WTC11 (cell line): Measurements from ENCODE around the gene DTL. TPM values are rescaled to one million over a fixed set of nuclear protein-coding genes. Genes with fewer than 3 reads are reported as not detected.

Experiments
- ATAC-seq: fragments of 200-7000 bp; cut with Tn5 transposase; 2 replicates; pipeline ENCODE4 v1.10.0; 2021; ENCODE audit warnings: mild to moderate bottlenecking, moderate library complexity
- CTCF ChIA-PET: fragments of 300-600 bp; sonication (Branson Sonifier 250); formaldehyde crosslinking; loops from one replicate; lab custom pipeline; 2021; ENCODE audit warnings: antibody characterized with exemption; lab: Charles Lee
- POLR2A ChIA-PET: fragments of 350-600 bp; sonication (Branson Sonifier 250); formaldehyde crosslinking; loops from one replicate; lab custom pipeline; 2021; ENCODE audit warnings: antibody characterized with exemption; lab: Charles Lee
- DNase-seq: peaks from one replicate; pipeline ENCODE4 v3.0.0; 2021; ENCODE audit warnings: low spot score
- H3K27ac Mint-ChIP-seq: 2 replicates; pipeline ENCODE4 v1.8.0; 2021; ENCODE audit warnings: mixed read lengths
- H3K27me3 Mint-ChIP-seq: 2 replicates; pipeline ENCODE4 v1.8.0; 2021; ENCODE audit warnings: low read depth, mild to moderate bottlenecking, moderate library complexity, mixed read lengths
- H3K36me3 Mint-ChIP-seq: 2 replicates; pipeline ENCODE4 v1.8.0; 2021; ENCODE audit warnings: mixed read lengths
- H3K4me1 Mint-ChIP-seq: 2 replicates; pipeline ENCODE4 v1.8.0; 2022; ENCODE audit warnings: mixed read lengths
- H3K4me3 Mint-ChIP-seq: 2 replicates; pipeline ENCODE4 v1.8.0; 2021; ENCODE audit warnings: mild to moderate bottlenecking, moderate library complexity, mixed read lengths
- H3K9me3 Mint-ChIP-seq: 2 replicates; pipeline ENCODE4 v1.8.0; 2021; ENCODE audit warnings: mixed read lengths
- CREB1 ChIP-seq: sonication (generic); formaldehyde crosslinking; IDR thresholded peaks from 2 replicates; pipeline ENCODE4 v1.8.0; 2023; ENCODE audit warnings: mild to moderate bottlenecking, missing genetic modification reagents
- CTCF ChIP-seq: fragments of 200-600 bp; IDR thresholded peaks from 2 replicates; pipeline ENCODE4 v1.8.0; 2022; ENCODE audit warnings: antibody characterized with exemption
- EMX1 ChIP-seq: fragments of 250-450 bp; sonication (Bioruptor Pico); IDR thresholded peaks from 2 replicates; pipeline ENCODE4 v1.8.0; 2021; ENCODE audit warnings: mild to moderate bottlenecking
- ETV6 ChIP-seq: sonication (generic); formaldehyde crosslinking; IDR thresholded peaks from 2 replicates; pipeline ENCODE4 v1.8.1; 2022; ENCODE audit warnings: mild to moderate bottlenecking, missing genetic modification reagents
- FOXP1 ChIP-seq: sonication (generic); formaldehyde crosslinking; IDR thresholded peaks from 2 replicates; pipeline ENCODE4 v1.8.0; 2022; ENCODE audit warnings: missing genetic modification reagents, mild to moderate bottlenecking, moderate library complexity, borderline replicate concordance
- IRF1 ChIP-seq: sonication (generic); formaldehyde crosslinking; IDR thresholded peaks from 2 replicates; pipeline ENCODE4 v1.8.0; 2023; ENCODE audit warnings: missing genetic modification reagents
- JAZF1 ChIP-seq: fragments of 250-450 bp; sonication (Bioruptor Pico); IDR thresholded peaks from 2 replicates; pipeline ENCODE4 v1.9.0; 2021; ENCODE audit warnings: moderate library complexity, mild to moderate bottlenecking, inconsistent platforms
- MAX ChIP-seq: sonication (generic); formaldehyde crosslinking; IDR thresholded peaks from 2 replicates; pipeline ENCODE4 v1.8.0; 2022; ENCODE audit warnings: mild to moderate bottlenecking, missing genetic modification reagents
- NR1H2 ChIP-seq: sonication (generic); formaldehyde crosslinking; IDR thresholded peaks from 2 replicates; pipeline ENCODE4 v1.9.0; 2021; ENCODE audit warnings: mild to moderate bottlenecking, moderate library complexity, missing genetic modification reagents
- NR2C2 ChIP-seq: sonication (generic); formaldehyde crosslinking; IDR thresholded peaks from 2 replicates; pipeline ENCODE4 v1.8.0; 2022; ENCODE audit warnings: mild to moderate bottlenecking, missing genetic modification reagents
- PRRX2 ChIP-seq: fragments of 250-450 bp; sonication (Bioruptor Pico); IDR thresholded peaks from 2 replicates; pipeline ENCODE4 v1.8.0; 2021; ENCODE audit warnings: mild to moderate bottlenecking
- SMAD3 ChIP-seq: sonication (generic); formaldehyde crosslinking; IDR thresholded peaks from 2 replicates; pipeline ENCODE4 v1.8.0; 2022; ENCODE audit warnings: missing genetic modification reagents, mild to moderate bottlenecking, borderline replicate concordance
- TCF7 ChIP-seq: sonication (generic); formaldehyde crosslinking; IDR thresholded peaks from 2 replicates; pipeline ENCODE4 v1.8.0; 2022; ENCODE audit warnings: mild to moderate bottlenecking, low read depth, missing genetic modification reagents, moderate library complexity
- TEAD1 ChIP-seq: sonication (generic); formaldehyde crosslinking; IDR thresholded peaks from 2 replicates; pipeline ENCODE4 v1.8.0; 2022; ENCODE audit warnings: mild to moderate bottlenecking, missing genetic modification reagents
- ZNF232 ChIP-seq: sonication (generic); formaldehyde crosslinking; IDR thresholded peaks from 2 replicates; pipeline ENCODE4 v1.8.0; 2022; ENCODE audit warnings: mild to moderate bottlenecking, missing genetic modification reagents
- ZNF671 ChIP-seq: fragments of 250-450 bp; sonication (Bioruptor Pico); IDR thresholded peaks from 2 replicates; pipeline ENCODE4 v1.8.0; 2021; ENCODE audit warnings: mild to moderate bottlenecking
- ZSCAN18 ChIP-seq: fragments of 250-450 bp; sonication (Bioruptor Pico); IDR thresholded peaks from 2 replicates; pipeline ENCODE4 v2.1.2; 2022; ENCODE audit warnings: mild to moderate bottlenecking, moderate library complexity
- total RNA-seq: library from RNA; stranded (reverse); gene quantifications from 3 replicates; pipeline ENCODE4 v1.2.3, GENCODE V29; 2021
- TF ChIP-seq, protein P1 (sequence below): fragments of 250-450 bp; sonication (Bioruptor Pico); conservative IDR thresholded peaks from 2 replicates; pipeline ENCODE4 v1.9.0; 2021; ENCODE audit warnings: mild to moderate bottlenecking
- TF ChIP-seq, protein P2 (sequence below): sonication (generic); formaldehyde crosslinking; IDR thresholded peaks from 2 replicates; pipeline ENCODE4 v1.8.1; 2023; ENCODE audit warnings: mild to moderate bottlenecking, missing genetic modification reagents
- TF ChIP-seq, protein P3 (sequence below): sonication (generic); formaldehyde crosslinking; IDR thresholded peaks from 2 replicates; pipeline ENCODE4 v1.8.1; 2023; ENCODE audit warnings: mild to moderate bottlenecking, moderate library complexity, missing genetic modification reagents

The DTL gene
- total RNA-seq, 1 experiment from 2014 or later, result 52.3 TPM

DNA sequence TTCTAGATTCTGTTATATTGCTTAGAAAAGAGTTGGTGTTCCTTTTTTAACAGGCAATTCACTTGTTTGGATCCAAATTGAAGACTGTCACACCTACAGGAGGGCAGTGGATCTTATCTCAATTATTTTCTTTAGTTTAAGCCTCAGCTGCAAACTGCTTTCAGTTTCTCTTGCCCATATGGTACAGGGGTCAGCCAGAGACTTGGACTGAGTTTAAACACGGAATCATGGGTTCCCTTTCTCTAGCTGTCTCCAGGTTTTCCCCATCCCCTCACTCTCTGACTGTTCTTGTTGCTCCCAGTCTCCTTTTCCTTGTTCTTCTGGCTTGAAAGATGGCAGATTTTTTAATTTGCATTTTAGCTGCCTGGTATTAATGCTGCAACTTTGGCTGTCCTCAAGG, 18.4 kb downstream of the DTL start (continued):
- TF ChIP-seq CTCF (no peak), CREB1 (CRISPR knock-in tag) (no peak), JAZF1 (CRISPR knock-in tag) (no peak)
- TF ChIP-seq, protein P1, sequence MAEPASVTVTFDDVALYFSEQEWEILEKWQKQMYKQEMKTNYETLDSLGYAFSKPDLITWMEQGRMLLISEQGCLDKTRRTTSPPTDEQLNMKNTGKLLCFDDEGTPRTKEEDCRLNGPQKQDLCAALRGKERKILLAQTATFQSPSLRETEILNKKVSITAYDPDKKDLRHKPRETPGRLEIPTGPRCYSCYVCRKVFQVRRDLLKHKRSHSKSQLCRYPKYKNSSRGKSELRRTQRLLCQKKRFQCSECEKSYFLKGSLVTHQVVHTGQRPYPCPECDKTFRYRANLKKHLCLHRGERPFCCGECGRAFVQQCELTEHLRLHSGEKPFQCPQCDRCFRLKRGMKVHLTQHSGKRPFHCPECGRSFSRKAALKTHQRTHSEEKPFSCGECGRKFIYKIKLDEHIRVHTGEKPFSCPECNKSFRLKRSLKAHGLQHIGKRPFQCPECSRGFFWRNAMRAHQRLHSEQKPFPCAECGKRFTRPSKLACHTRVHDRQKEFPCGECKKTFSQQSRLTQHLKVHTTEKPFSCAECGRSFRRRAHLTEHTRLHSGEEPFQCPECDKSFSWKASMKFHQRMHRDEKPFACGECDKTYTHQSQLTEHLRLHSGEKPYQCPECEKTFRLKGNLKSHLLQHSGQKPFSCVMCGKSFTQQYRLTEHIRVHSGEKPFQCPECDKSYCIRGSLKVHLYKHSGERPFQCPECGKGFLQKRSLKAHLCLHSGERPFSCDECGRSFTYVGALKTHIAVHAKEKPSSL, result no peak

GRCh38 chr1:212055333-212055732, 19.8 kb downstream of the DTL start:
- H3K36me3 Mint-ChIP-seq, result peaks cover 87% of the 10 kb centered on the region

More at GRCh38 chr1:212055333-212055732, 19.8 kb downstream of the DTL start:
- Mint-ChIP-seq H3K27me3 (no peaks in the 10 kb centered on the region), H3K9me3 (peaks cover 29% of the 10 kb centered on the region), H3K27ac (no peak overlapping the region), H3K4me1 (no peaks in the 10 kb centered on the region), H3K4me3 (no peak overlapping the region)
- DNase-seq, result no peak
- POLR2A ChIA-PET, result no interaction called here
- CTCF ChIA-PET, result interaction anchor here (1.4 kb wide), 1 partner anchor 20 kb away, joined by 5 read pairs; the partner anchor contains the start of genes DTL and INTS7
- no peak for ATAC-seq
- no peak for TF ChIP-seq FOXP1 (CRISPR knock-in tag)
- TF ChIP-seq ZNF232 (CRISPR knock-in tag), result no peak
- TF ChIP-seq NR1H2 (CRISPR knock-in tag), result no peak
- TF ChIP-seq, protein P2, sequence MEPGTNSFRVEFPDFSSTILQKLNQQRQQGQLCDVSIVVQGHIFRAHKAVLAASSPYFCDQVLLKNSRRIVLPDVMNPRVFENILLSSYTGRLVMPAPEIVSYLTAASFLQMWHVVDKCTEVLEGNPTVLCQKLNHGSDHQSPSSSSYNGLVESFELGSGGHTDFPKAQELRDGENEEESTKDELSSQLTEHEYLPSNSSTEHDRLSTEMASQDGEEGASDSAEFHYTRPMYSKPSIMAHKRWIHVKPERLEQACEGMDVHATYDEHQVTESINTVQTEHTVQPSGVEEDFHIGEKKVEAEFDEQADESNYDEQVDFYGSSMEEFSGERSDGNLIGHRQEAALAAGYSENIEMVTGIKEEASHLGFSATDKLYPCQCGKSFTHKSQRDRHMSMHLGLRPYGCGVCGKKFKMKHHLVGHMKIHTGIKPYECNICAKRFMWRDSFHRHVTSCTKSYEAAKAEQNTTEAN (CRISPR knock-in tag), result no peak
- TF ChIP-seq SMAD3 (CRISPR knock-in tag), result no peak
- TF ChIP-seq ZSCAN18, result no peak
- TF ChIP-seq EMX1 (CRISPR knock-in tag), result no peak
- TF ChIP-seq TCF7 (CRISPR knock-in tag), result no peak
- TF ChIP-seq TEAD1 (CRISPR knock-in tag), result no peak
- no peak for TF ChIP-seq CREB1 (CRISPR knock-in tag)
- TF ChIP-seq NR2C2 (CRISPR knock-in tag), result no peak
- TF ChIP-seq PRRX2 (CRISPR knock-in tag), result no peak
- TF ChIP-seq, protein P3, sequence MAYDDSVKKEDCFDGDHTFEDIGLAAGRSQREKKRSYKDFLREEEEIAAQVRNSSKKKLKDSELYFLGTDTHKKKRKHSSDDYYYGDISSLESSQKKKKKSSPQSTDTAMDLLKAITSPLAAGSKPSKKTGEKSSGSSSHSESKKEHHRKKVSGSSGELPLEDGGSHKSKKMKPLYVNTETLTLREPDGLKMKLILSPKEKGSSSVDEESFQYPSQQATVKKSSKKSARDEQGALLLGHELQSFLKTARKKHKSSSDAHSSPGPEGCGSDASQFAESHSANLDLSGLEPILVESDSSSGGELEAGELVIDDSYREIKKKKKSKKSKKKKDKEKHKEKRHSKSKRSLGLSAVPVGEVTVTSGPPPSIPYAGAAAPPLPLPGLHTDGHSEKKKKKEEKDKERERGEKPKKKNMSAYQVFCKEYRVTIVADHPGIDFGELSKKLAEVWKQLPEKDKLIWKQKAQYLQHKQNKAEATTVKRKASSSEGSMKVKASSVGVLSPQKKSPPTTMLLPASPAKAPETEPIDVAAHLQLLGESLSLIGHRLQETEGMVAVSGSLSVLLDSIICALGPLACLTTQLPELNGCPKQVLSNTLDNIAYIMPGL (CRISPR knock-in tag), result no peak
- TF ChIP-seq ZNF671 (CRISPR knock-in tag), result no peak
- no peak for TF ChIP-seq MAX (CRISPR knock-in tag)
- TF ChIP-seq IRF1, result no peak
- no peak for TF ChIP-seq ETV6 (CRISPR knock-in tag)
